SU-DHL-6 (cell line): Measurements from ENCODE around the gene FAM3B.

Source experiments
- H2AFZ ChIP-seq: fragments of 200-600 bp; sonication (generic); 2 replicates; pipeline ENCODE4 v1.6.1; 2014; ENCODE audit warnings: low read depth, mild to moderate bottlenecking, moderate library complexity, mixed read lengths, antibody characterized with exemption, low read length; ENCODE audit not compliant: severe bottlenecking
- H3F3A ChIP-seq: fragments of 200-600 bp; shearing (Covaris generic); 2 replicates; pipeline ENCODE4 v1.6.0; 2016; ENCODE audit warnings: antibody characterized with exemption, mild to moderate bottlenecking; ENCODE audit not compliant: insufficient read depth
- H3K27ac ChIP-seq: fragments of 200-600 bp; sonication (generic); 2 replicates; pipeline ENCODE4 v1.5.1; 2016; ENCODE audit warnings: low read depth, mild to moderate bottlenecking, low read length, moderate library complexity, mixed read lengths
- H3K27me3 ChIP-seq: fragments of 200-600 bp; sonication (generic), shearing (Covaris generic); 2 replicates; pipeline ENCODE4 v1.6.0; 2014; ENCODE audit warnings: mild to moderate bottlenecking, low read length
- H3K36me3 ChIP-seq: fragments of 200-600 bp; sonication (generic); 2 replicates; pipeline ENCODE4 v1.6.1; 2014; ENCODE audit warnings: mild to moderate bottlenecking, low read length, mixed read lengths
- H3K4me2 ChIP-seq: fragments of 300-600, 200-600 bp; shearing (Covaris generic), sonication (generic); 2 replicates; pipeline ENCODE4 v1.6.0; 2014; ENCODE audit warnings: low read length, low read depth, mild to moderate bottlenecking; ENCODE audit not compliant: poor library complexity, severe bottlenecking
- H3K4me3 ChIP-seq: fragments of 200-600 bp; sonication (generic); 2 replicates; pipeline ENCODE4 v1.5.1; 2014; ENCODE audit warnings: antibody characterized with exemption, low read length, mild to moderate bottlenecking, mixed read lengths; ENCODE audit not compliant: insufficient read depth, poor library complexity, severe bottlenecking
- H3K79me2 ChIP-seq: fragments of 200-600 bp; sonication (generic); 2 replicates; pipeline ENCODE4 v1.6.1; 2014; ENCODE audit warnings: mild to moderate bottlenecking, low read length, moderate library complexity; ENCODE audit not compliant: insufficient read depth
- H3K9ac ChIP-seq: fragments of 200-600 bp; sonication (generic); 2 replicates; pipeline ENCODE4 v1.7.0; 2014; ENCODE audit warnings: mild to moderate bottlenecking, low read length
- H3K9me2 ChIP-seq: fragments of 200-600 bp; sonication (generic); replicated peaks from 2 replicates; pipeline ENCODE4 v1.6.1; 2014; ENCODE audit warnings: low read length; ENCODE audit not compliant: insufficient read depth
- H3K9me3 ChIP-seq: fragments of 200-600 bp; sonication (generic); 2 replicates; pipeline ENCODE4 v1.6.1; 2014; ENCODE audit warnings: low read length, mixed read lengths; ENCODE audit not compliant: insufficient read depth
- H4K20me1 ChIP-seq: fragments of 200-600 bp; sonication (generic); 2 replicates; pipeline ENCODE4 v1.6.1; 2014; ENCODE audit warnings: low read depth, mild to moderate bottlenecking, antibody characterized with exemption, low read length, moderate library complexity, mixed read lengths
- EZH2phosphoT487 ChIP-seq: fragments of 200-600 bp; sonication (generic), shearing (Covaris generic); conservative IDR thresholded peaks from 2 replicates; pipeline ENCODE4 v1.6.1; 2018; ENCODE audit warnings: mild to moderate bottlenecking, antibody characterized with exemption, low read length, moderate library complexity, mixed read lengths
- TF ChIP-seq, protein P1 (sequence below): fragments of 200-600 bp; sonication (generic); IDR thresholded peaks from one replicate; pipeline ENCODE4 v1.5.1; 2017; ENCODE audit warnings: antibody characterized with exemption, mild to moderate bottlenecking, low read length, moderate library complexity; ENCODE audit not compliant: insufficient read depth, poor library complexity, severe bottlenecking

The FAM3B gene

DNA sequence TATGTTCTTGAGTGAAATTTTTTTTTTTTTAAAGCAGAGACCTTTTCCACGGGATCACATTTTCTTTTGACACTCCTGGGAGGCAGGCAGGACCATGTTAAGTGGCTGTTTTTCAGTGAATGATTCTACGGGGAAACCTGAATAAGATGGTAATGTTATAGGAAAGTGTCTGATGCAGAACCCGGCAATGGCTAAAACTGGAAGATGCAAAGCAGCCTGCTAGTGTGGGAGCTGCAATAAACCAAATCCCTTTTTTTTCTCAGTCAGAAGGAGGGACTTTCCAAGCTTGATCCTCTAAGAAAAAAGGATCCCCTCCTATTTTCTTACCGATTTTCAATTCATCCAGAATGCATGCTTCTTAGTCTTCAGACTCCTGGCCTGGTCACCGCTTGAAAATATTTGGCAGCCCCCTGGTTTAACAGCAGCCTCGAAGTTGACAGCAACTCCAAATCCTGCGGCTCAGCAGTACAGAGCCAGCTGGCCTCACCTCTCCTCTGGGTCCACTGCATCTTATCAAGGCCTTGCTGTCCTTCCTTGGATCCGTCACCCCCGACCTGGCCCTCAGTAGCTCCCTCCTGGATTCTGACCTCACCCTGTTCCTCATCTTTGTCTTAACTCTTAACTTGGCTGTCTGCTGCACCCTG lies 50.8 kb downstream of the FAM3B start:
- Histone ChIP-seq H3K4me3 (no peak overlapping the region), H4K20me1 (no peaks in the 10 kb centered on the region), H3K36me3 (no peaks in the 10 kb centered on the region), H3K27me3 (no peaks in the 10 kb centered on the region), H3K9ac (peak overlapping the region; percentile 70), H2AFZ (peak overlapping the region; percentile 90), H3K9me3 (no peaks in the 10 kb centered on the region), H3F3A (peaks cover 19% of the 10 kb centered on the region), H3K79me2 (peaks cover 25% of the 10 kb centered on the region), H3K27ac (peak overlapping the region; percentile 83), H3K4me2 (peak overlapping the region; percentile 89), H3K9me2 (no peaks in the 10 kb centered on the region)
- TF ChIP-seq EZH2phosphoT487, result no peak
- TF ChIP-seq, protein P1, sequence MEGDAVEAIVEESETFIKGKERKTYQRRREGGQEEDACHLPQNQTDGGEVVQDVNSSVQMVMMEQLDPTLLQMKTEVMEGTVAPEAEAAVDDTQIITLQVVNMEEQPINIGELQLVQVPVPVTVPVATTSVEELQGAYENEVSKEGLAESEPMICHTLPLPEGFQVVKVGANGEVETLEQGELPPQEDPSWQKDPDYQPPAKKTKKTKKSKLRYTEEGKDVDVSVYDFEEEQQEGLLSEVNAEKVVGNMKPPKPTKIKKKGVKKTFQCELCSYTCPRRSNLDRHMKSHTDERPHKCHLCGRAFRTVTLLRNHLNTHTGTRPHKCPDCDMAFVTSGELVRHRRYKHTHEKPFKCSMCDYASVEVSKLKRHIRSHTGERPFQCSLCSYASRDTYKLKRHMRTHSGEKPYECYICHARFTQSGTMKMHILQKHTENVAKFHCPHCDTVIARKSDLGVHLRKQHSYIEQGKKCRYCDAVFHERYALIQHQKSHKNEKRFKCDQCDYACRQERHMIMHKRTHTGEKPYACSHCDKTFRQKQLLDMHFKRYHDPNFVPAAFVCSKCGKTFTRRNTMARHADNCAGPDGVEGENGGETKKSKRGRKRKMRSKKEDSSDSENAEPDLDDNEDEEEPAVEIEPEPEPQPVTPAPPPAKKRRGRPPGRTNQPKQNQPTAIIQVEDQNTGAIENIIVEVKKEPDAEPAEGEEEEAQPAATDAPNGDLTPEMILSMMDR, result no peak

DNA sequence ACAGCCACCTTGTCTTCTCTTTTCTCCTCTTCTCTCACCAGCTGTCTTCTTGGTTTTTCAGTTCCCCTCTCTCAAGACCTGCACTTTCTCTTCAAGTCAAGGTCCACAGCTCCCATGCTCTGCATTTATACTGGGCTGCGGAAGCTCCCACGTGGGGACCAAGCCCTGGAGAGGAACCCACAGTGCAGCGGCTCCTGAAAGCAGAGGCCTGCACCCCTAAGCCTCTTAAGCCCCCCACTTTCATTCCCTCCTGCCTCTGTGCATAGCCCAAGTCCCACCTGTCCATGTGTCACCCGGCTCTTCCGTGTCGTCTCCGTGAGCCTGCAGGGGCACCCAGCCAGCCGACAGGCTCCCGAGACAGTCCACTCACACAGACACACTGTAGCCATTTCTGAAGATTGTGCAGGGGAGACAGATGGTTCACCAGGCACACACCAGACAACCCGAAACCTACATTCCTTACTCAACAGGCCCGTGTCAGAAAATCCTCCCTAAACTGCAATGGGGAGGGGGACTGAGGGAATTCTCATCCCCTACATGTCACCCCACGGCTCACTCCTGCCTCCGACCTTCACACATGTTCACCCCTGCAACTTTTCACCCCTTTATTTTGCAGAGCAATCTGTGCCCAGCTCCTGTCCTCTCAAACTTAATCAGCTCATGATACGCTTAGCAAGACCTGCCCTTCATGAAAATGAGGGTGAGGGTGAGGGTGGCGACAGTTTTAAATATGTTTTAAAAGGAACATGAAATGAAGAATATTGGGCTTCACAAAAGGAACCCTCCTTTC lies 51.5 kb downstream of the FAM3B start:
- H2AFZ ChIP-seq, result peak overlapping the region; percentile 90
- no peaks in the 10 kb centered on the region for H3K36me3 ChIP-seq
- no peak for TF ChIP-seq EZH2phosphoT487
- TF ChIP-seq, protein P1, result no peak
- H3K9ac ChIP-seq, result peak overlapping the region; percentile 70
- peaks cover 19% of the 10 kb centered on the region for H3F3A ChIP-seq
- H4K20me1 ChIP-seq, result no peaks in the 10 kb centered on the region
- H3K4me2 ChIP-seq, result peak overlapping the region; percentile 89
- no peaks in the 10 kb centered on the region for H3K9me2 ChIP-seq
- H3K27ac ChIP-seq, result peak overlapping the region; percentile 83
- H3K9me3 ChIP-seq, result no peaks in the 10 kb centered on the region
- no peak overlapping the region for H3K4me3 ChIP-seq
- no peaks in the 10 kb centered on the region for H3K27me3 ChIP-seq
- H3K79me2 ChIP-seq, result peaks cover 33% of the 10 kb centered on the region

- Histone ChIP-seq H3K4me3 (peak overlapping the region; percentile 70), H3K9me2 (no peaks in the 10 kb centered on the region), H4K20me1 (no peaks in the 10 kb centered on the region), H3K79me2 (peaks cover 37% of the 10 kb centered on the region), H3K9ac (peak overlapping the region; percentile 70), H3K4me2 (peak overlapping the region; percentile 89), H3K27me3 (no peaks in the 10 kb centered on the region), H3F3A (peaks cover 19% of the 10 kb centered on the region), H3K36me3 (no peaks in the 10 kb centered on the region), H3K9me3 (no peaks in the 10 kb centered on the region), H3K27ac (peak overlapping the region; percentile 83), H2AFZ (peak overlapping the region; percentile 90)
- no peak for TF ChIP-seq EZH2phosphoT487
- TF ChIP-seq, protein P1, result no peak
Measured at GRCh38 chr21:41368735-41369104, 52.1 kb downstream of the FAM3B start.
